MCF 10A (cell line): Measurements from ENCODE around the gene GSDMA. TPM values are rescaled to one million over a fixed set of nuclear protein-coding genes. Genes with fewer than 3 reads are reported as not detected.

Source experiments
- BruUV-seq: library from RNA; stranded (reverse); fragments of 400-500 nt; replicated peaks from 2 replicates; lab custom pipeline; 2021; lab: Mats Ljungman, UMichigan
- CTCF ChIA-PET: fragments of 300-600 bp; sonication (Branson Sonifier 250); formaldehyde crosslinking; extraction: SDS; loops from one replicate; lab custom pipeline; 2021; ENCODE audit warnings: antibody characterized with exemption, inconsistent platforms; lab: Yijun Ruan, JAX
- POLR2A ChIA-PET: fragments of 300-600, 350-650 bp; sonication (Branson Sonifier 250); formaldehyde crosslinking; extraction: SDS; loops from one replicate; lab custom pipeline; 2020; ENCODE audit warnings: antibody characterized with exemption, inconsistent platforms; lab: Yijun Ruan, JAX
- DNase-seq: peaks from one replicate; pipeline ENCODE4 v3.0.0-alpha.2; 2018; ENCODE audit not compliant: unreplicated experiment
- H3K27ac Mint-ChIP-seq: one replicate; pipeline ENCODE4 v1.8.0; 2022; ENCODE audit warnings: mild to moderate bottlenecking, low read depth, mixed read lengths; ENCODE audit not compliant: unreplicated experiment
- H3K27me3 Mint-ChIP-seq: one replicate; pipeline ENCODE4 v1.8.0; 2022; ENCODE audit warnings: mixed read lengths; ENCODE audit not compliant: insufficient read depth, unreplicated experiment
- H3K36me3 Mint-ChIP-seq: one replicate; pipeline ENCODE4 v1.8.0; 2022; ENCODE audit warnings: mild to moderate bottlenecking, moderate library complexity, mixed read lengths; ENCODE audit not compliant: insufficient read depth, unreplicated experiment
- H3K4me1 Mint-ChIP-seq: one replicate; pipeline ENCODE4 v1.8.0; 2022; ENCODE audit warnings: mixed read lengths; ENCODE audit not compliant: insufficient read depth, unreplicated experiment
- H3K4me3 Mint-ChIP-seq: one replicate; pipeline ENCODE4 v1.8.0; 2022; ENCODE audit warnings: mild to moderate bottlenecking, moderate library complexity, mixed read lengths; ENCODE audit not compliant: unreplicated experiment
- H3K9me3 Mint-ChIP-seq: one replicate; pipeline ENCODE4 v1.8.0; 2022; ENCODE audit warnings: mixed read lengths; ENCODE audit not compliant: unreplicated experiment
- CTCF ChIP-seq: fragments of 200-600 bp; IDR thresholded peaks from one replicate; pipeline ENCODE4 v1.8.0; 2022; ENCODE audit warnings: antibody characterized with exemption, mild to moderate bottlenecking; ENCODE audit not compliant: unreplicated experiment
- intact Hi-C: fragments of 100-400 bp; cut with micrococcal nuclease; formaldehyde crosslinking; loops from 2 replicates; pipeline ENCODE4 v1.14.1; 2022
- total RNA-seq: library from RNA; stranded (reverse); gene quantifications from 2 replicates; pipeline ENCODE4 v1.2.3, GENCODE V29; 2022

GSDMA gene
- total RNA-seq, 1 experiment from 2014 or later: 0.77 TPM

GRCh38 chr17:39927101-39927928 lies 35.5 kb upstream of the GSDMA start, which contains the start of the genes LRRC3C and ORMDL3:
TSS of gene LRRC3C (plus strand) at chr17:39927732. CDS start at chr17:39941524, 13,792 bp downstream.
TSS of gene ORMDL3 (minus strand) at chr17:39927601. CDS start at chr17:39924203, 3,398 bp downstream.
- peaks cover 18% of the 10 kb centered on the region for H3K4me1 Mint-ChIP-seq
- CTCF ChIA-PET: no interaction called here

GRCh38 chr17:39927929-39928857 lies 34.6 kb upstream of the GSDMA start:
- TF ChIP-seq CTCF: no peak
- H3K4me1 Mint-ChIP-seq: peaks cover 18% of the 10 kb centered on the region
- H3K27ac Mint-ChIP-seq: peak overlapping the region; percentile 2
- TSS peak; percentile 74 for BruUV-seq
- intact Hi-C loops: no loop called here
- no peak for DNase-seq
- no peaks in the 10 kb centered on the region for H3K9me3 Mint-ChIP-seq
- H3K27me3 Mint-ChIP-seq: no peaks in the 10 kb centered on the region
- peaks cover 3% of the 10 kb centered on the region for H3K36me3 Mint-ChIP-seq
- ChIA-PET CTCF (interaction anchor here (0.6 kb wide), 1 partner anchor 55 kb away, joined by 3 read pairs; no protein-coding TSS in a partner anchor), POLR2A (interaction anchor here (0.7 to 1.6 kb wide), 3 partner anchors 32 to 306 kb away, joined by 3 to 7 read pairs (median 5); no protein-coding TSS in a partner anchor)
- H3K4me3 Mint-ChIP-seq: peak overlapping the region; percentile 69

More at GRCh38 chr17:39927101-39927928, 35.5 kb upstream of the GSDMA start, which contains the start of the genes LRRC3C and ORMDL3:
- intact Hi-C loops: no loop called here
- POLR2A ChIA-PET: interaction anchor here (0.7 to 1.9 kb wide), 5 partner anchors 11 to 305 kb away, joined by 3 to 7 read pairs (median 5); no protein-coding TSS in a partner anchor
- H3K36me3 Mint-ChIP-seq: peaks cover 7% of the 10 kb centered on the region
- no peaks in the 10 kb centered on the region for H3K27me3 Mint-ChIP-seq
- BruUV-seq: no TSS peak
- no peak for TF ChIP-seq CTCF
- H3K9me3 Mint-ChIP-seq: no peaks in the 10 kb centered on the region
- H3K4me3 Mint-ChIP-seq: peak within 1 kb of the TSS; percentile 69
- peak within 1 kb of the TSS; percentile 2 for H3K27ac Mint-ChIP-seq
- peak; percentile 87 for DNase-seq

GRCh38 chr17:39928858-39929645 lies 33.8 kb upstream of the GSDMA start:
- TF ChIP-seq CTCF: no peak
- POLR2A ChIA-PET: interaction anchor here (0.6 to 1.6 kb wide), 5 partner anchors 10 to 468 kb away, joined by 3 read pairs; no protein-coding TSS in a partner anchor
- peaks cover 18% of the 10 kb centered on the region for H3K4me1 Mint-ChIP-seq
- BruUV-seq: no TSS peak
- H3K27ac Mint-ChIP-seq: peak overlapping the region; percentile 59
- intact Hi-C loops: loop anchor here (1.0 kb wide), 1 partner anchor 51 kb away; the partner anchor contains the start of gene PSMD3
- peak overlapping the region; percentile 10 for H3K4me3 Mint-ChIP-seq
- H3K36me3 Mint-ChIP-seq: no peaks in the 10 kb centered on the region
- no peaks in the 10 kb centered on the region for H3K9me3 Mint-ChIP-seq
- no peaks in the 10 kb centered on the region for H3K27me3 Mint-ChIP-seq
- CTCF ChIA-PET: interaction anchor here (0.6 to 0.7 kb wide), 6 partner anchors 25 to 307 kb away, joined by 3 to 4 read pairs (median 3); no protein-coding TSS in a partner anchor
- peak; percentile 66 for DNase-seq
